K562 (cell line): Measurements from ENCODE around the gene MRI1. TPM values are rescaled to one million over a fixed set of nuclear protein-coding genes. Genes with fewer than 3 reads are reported as not detected.

Source experiments
- ATAC-seq: fragments of 200-7000 bp; cut with Tn5 transposase; 3 replicates; pipeline ENCODE4 v1.9.1; 2020; ENCODE audit warnings: moderate library complexity
- BruUV-seq: library from RNA; stranded (reverse); fragments of 400-500 nt; replicated peaks from 2 replicates; lab custom pipeline; 2021; lab: Mats Ljungman, UMichigan
- CTCF ChIA-PET: fragments of 300-600 bp; formaldehyde crosslinking; extraction: SDS; loops from one replicate; lab custom pipeline; 2021; ENCODE audit warnings: low intra/inter-chr PET ratio; lab: Yijun Ruan, JAX
- POLR2A ChIA-PET: fragments of 300-600, 350-650 bp; sonication (Branson Sonifier 250); formaldehyde crosslinking; extraction: SDS; loops from one replicate; lab custom pipeline; 2021; ENCODE audit warnings: antibody characterized with exemption, inconsistent platforms; lab: Yijun Ruan, JAX
- DNase-seq, 4 experiments: peaks; one replicate each; pipeline versions ENCODE4 v3.0.0 to v3.0.0-alpha.2; 2011 to 2018; ENCODE audit warnings: low spot score in 3 of 4, mixed read lengths in 3 of 4; ENCODE audit errors: extremely low read depth in 1 of 4
- FAIRE-seq: peaks from 2 replicates; lab custom pipeline; 2011; peaks lifted over from hg19 to GRCh38; lab: Jason Lieb, UNC
- H2AFZ ChIP-seq: 2 replicates; pipeline ENCODE4 v1.6.0; 2011; ENCODE audit warnings: low read depth, low read length, control low read depth, inconsistent platforms
- H3K27ac ChIP-seq: fragments of 200-600 bp; 3 replicates; pipeline ENCODE4 v1.8.0; 2011; ENCODE audit warnings: low read depth, mild to moderate bottlenecking, control low read depth, inconsistent platforms, low read length, moderate library complexity, mixed read lengths; ENCODE audit errors: extremely low read depth
- H3K27me3 ChIP-seq, 2 experiments: fragments of 300-600 bp in 1 of 2; 2 replicates in 1 of 2; 3 replicates in 1 of 2; pipeline versions ENCODE4 v1.6.0 to v1.8.0; 2011; ENCODE audit warnings: inconsistent platforms in 2 of 2, low read length in 2 of 2, mild to moderate bottlenecking in 1 of 2, mixed read lengths in 1 of 2, moderate library complexity in 1 of 2; ENCODE audit not compliant: control insufficient read depth in 2 of 2, insufficient read depth in 2 of 2
- H3K36me3 ChIP-seq: fragments of 300-600 bp; 3 replicates; pipeline ENCODE4 v1.8.0; 2011; ENCODE audit warnings: mild to moderate bottlenecking, low read length, inconsistent platforms; ENCODE audit not compliant: control insufficient read depth, insufficient read depth
- H3K4me1 ChIP-seq, 2 experiments: fragments of 200-600 bp in 1 of 2; replicated peaks in 1 of 2; 2 replicates in 1 of 2; 3 replicates in 1 of 2; pipeline versions ENCODE4 v1.5.1 to v1.8.0; 2011; ENCODE audit warnings: inconsistent platforms in 2 of 2, low read length in 2 of 2, mild to moderate bottlenecking in 1 of 2, mixed read lengths in 1 of 2, moderate library complexity in 1 of 2; ENCODE audit not compliant: control insufficient read depth in 2 of 2, insufficient read depth in 2 of 2
- H3K4me2 ChIP-seq: 2 replicates; pipeline ENCODE4 v1.6.1; 2011; ENCODE audit warnings: low read length, control low read depth, inconsistent platforms, mixed read lengths; ENCODE audit not compliant: insufficient read depth
- H3K4me3 ChIP-seq: fragments of 200-600 bp; sonication (generic), shearing (Covaris generic); 2 replicates; pipeline ENCODE4 v1.5.1; 2016; ENCODE audit warnings: control low read depth, inconsistent platforms
- H3K79me2 ChIP-seq: fragments of 200-600 bp; 3 replicates; pipeline ENCODE4 v1.8.0; 2011; ENCODE audit warnings: low read length, inconsistent platforms; ENCODE audit not compliant: control insufficient read depth, insufficient read depth
- H3K9ac ChIP-seq, 2 experiments: 2 replicates each; pipeline versions ENCODE4 v1.6.0 to v1.6.1; 2011; ENCODE audit warnings: low read depth in 2 of 2, low read length in 2 of 2, control low read depth in 1 of 2, inconsistent platforms in 1 of 2, mild to moderate bottlenecking in 1 of 2, mixed read lengths in 1 of 2; ENCODE audit not compliant: insufficient read depth in 1 of 2
- H3K9me1 ChIP-seq: one replicate; pipeline ENCODE4 v1.6.0; 2011; ENCODE audit warnings: inconsistent platforms, mild to moderate bottlenecking, low read length, moderate library complexity; ENCODE audit not compliant: control insufficient read depth, insufficient read depth
- H3K9me3 ChIP-seq: replicated peaks from 2 replicates; pipeline ENCODE4 v1.5.1; 2011; ENCODE audit warnings: low read depth, low read length, inconsistent platforms; ENCODE audit not compliant: control insufficient read depth, insufficient read depth
- H4K20me1 ChIP-seq: replicated peaks from 2 replicates; pipeline ENCODE4 v1.6.1; 2011; ENCODE audit warnings: low read length, inconsistent platforms, mixed read lengths; ENCODE audit not compliant: control insufficient read depth, insufficient read depth
- CC2D1A ChIP-seq: fragments of 450-650 bp; IDR thresholded peaks from 2 replicates; pipeline ENCODE4 v1.6.1; 2017; ENCODE audit warnings: mild to moderate bottlenecking
- HEY1 ChIP-seq: fragments of 250-450 bp; sonication (Bioruptor Pico); IDR thresholded peaks from 2 replicates; pipeline ENCODE4 v1.5.0; 2020; ENCODE audit warnings: mild to moderate bottlenecking, moderate library complexity, borderline replicate concordance
- PHB2 ChIP-seq: fragments of 450-650 bp; IDR thresholded peaks from 2 replicates; pipeline ENCODE4 v1.6.1; 2017; ENCODE audit warnings: low read depth
- PRPF4 ChIP-seq: fragments of 200-400 bp; formaldehyde crosslinking; IDR thresholded peaks from one replicate; pipeline ENCODE4 v1.6.1; 2017; ENCODE audit warnings: low read length, low read depth, mild to moderate bottlenecking; ENCODE audit not compliant: insufficient read depth, poor library complexity, severe bottlenecking
- SMAD4 ChIP-seq: fragments of 250-450 bp; sonication (Bioruptor Pico); conservative IDR thresholded peaks from 2 replicates; pipeline ENCODE4 v1.8.0; 2021; ENCODE audit warnings: inconsistent platforms, mild to moderate bottlenecking, moderate library complexity
- TARDBP ChIP-seq: fragments of 450-650 bp; IDR thresholded peaks from 2 replicates; pipeline ENCODE4 v1.6.1; 2016
- TEAD1 ChIP-seq, 2 experiments: fragments of 450-650 bp in 1 of 2; sonication (generic) in 1 of 2; formaldehyde crosslinking; IDR thresholded peaks; 2 replicates each; pipeline versions ENCODE4 v1.4.0 to v1.8.0; 2020 to 2022; ENCODE audit warnings: mild to moderate bottlenecking in 2 of 2, missing genetic modification reagents in 1 of 2
- TFAM ChIP-seq: fragments of 250-450 bp; sonication (Bioruptor Pico); conservative IDR thresholded peaks from 2 replicates; pipeline ENCODE4 v1.5.0; 2021; ENCODE audit warnings: mild to moderate bottlenecking, moderate library complexity
- TOE1 ChIP-seq, 2 experiments: fragments of 450-650 bp in 1 of 2; sonication (generic) in 1 of 2; formaldehyde crosslinking in 1 of 2; IDR thresholded peaks; 2 replicates each; pipeline versions ENCODE4 v1.7.1 to v1.8.0; 2016 to 2022; ENCODE audit warnings: borderline replicate concordance in 2 of 2, mild to moderate bottlenecking in 2 of 2, antibody characterized with exemption in 1 of 2, inconsistent platforms in 1 of 2, low read depth in 1 of 2, missing genetic modification reagents in 1 of 2, moderate library complexity in 1 of 2
- ZNF121 ChIP-seq: sonication (generic); formaldehyde crosslinking; conservative IDR thresholded peaks from 2 replicates; pipeline ENCODE4 v1.8.0; 2022; ENCODE audit warnings: missing genetic modification reagents
- ZNF408 ChIP-seq: fragments of 250-450 bp; sonication (Bioruptor Pico); IDR thresholded peaks from 2 replicates; pipeline ENCODE4 v1.4.0; 2020; ENCODE audit warnings: low read depth, mild to moderate bottlenecking, moderate library complexity
- ZNF592 ChIP-seq: fragments of 450-650 bp; IDR thresholded peaks from 2 replicates; pipeline ENCODE4 v1.6.1; 2017; ENCODE audit warnings: antibody characterized with exemption, mild to moderate bottlenecking
- WGBS: fragments of 100-300 bp; shearing (Covaris generic); methylation state at CpG from one replicate; pipeline ENCODE4 v1.1.6; 2016; ENCODE audit warnings: low coverage, mixed read lengths; ENCODE audit not compliant: insufficient coverage; ENCODE audit errors: missing lambda C conversion rate; 5-methylcytosine and 5-hydroxymethylcytosine counted together
- in situ Hi-C: fragments of 300-500 bp; cut with MboI; formaldehyde crosslinking; loops from 4 replicates; pipeline ENCODE4 v1.15.0; 2018; ENCODE audit warnings: inconsistent platforms, mixed read lengths
- intact Hi-C: fragments of 100-400 bp; cut with micrococcal nuclease; formaldehyde crosslinking; loops from 2 replicates; pipeline ENCODE4 v1.14.2; 2022
- polyA plus RNA-seq, 8 experiments: library from polyadenylated mRNA; depleted of rRNA in 4 of 8; stranded (reverse) in 5 of 8; unstranded in 3 of 8; fragments of >200 nt; fragmentation: Nextera tagmentation in 2 of 8; fragmentation: Illumina TruSeq in 1 of 8; extraction: Ambion mirVana in 2 of 8; extraction: Trizol in 1 of 8; gene quantifications; 2 replicates each; pipeline versions ENCODE4 v1.2.1 to v1.2.3, GENCODE V29; 2011 to 2014; ENCODE audit warnings: inconsistent platforms in 1 of 8, missing spikeins in 1 of 8
- total RNA-seq, 7 experiments: library from RNA; depleted of rRNA in 6 of 7; stranded (reverse); fragments of >200 nt in 6 of 7; fragmentation: Illumina TruSeq in 2 of 7; extraction: Trizol in 2 of 7; gene quantifications; 2 replicates each; pipeline versions ENCODE4 v1.2.1 to v1.2.3, GENCODE V29; 2011 to 2021; ENCODE audit warnings: low replicate concordance in 1 of 7

The MRI1 gene
- total and polyA plus RNA-seq, 9 of the 15 experiments (the other 6 are each of a cell fraction or from before 2014, with no cell fraction given) = 5.5 to 57.4 (median 28.2) TPM

- ATAC-seq (no peak), DNase-seq (no peak), FAIRE-seq (no peak)
- ChIA-PET POLR2A (interaction anchor here (0.8 to 1.9 kb wide), 4 partner anchors 15 to 181 kb away, joined by 3 to 18 read pairs (median 6); a partner anchor contains a TSS), CTCF (no interaction called here)
- in situ Hi-C loops (no loop called here), intact Hi-C loops (no loop called here)
- peak overlapping the region; percentile 95 for H3K4me2 ChIP-seq
- peak overlapping the region; percentile 96; the same call in 1 of the 2 replicates for H2AFZ ChIP-seq
- peak overlapping the region; percentile 61 for H3K4me3 ChIP-seq
- no peaks in the 10 kb centered on the region for H3K36me3 ChIP-seq
- BruUV-seq = no TSS peak
- H3K27ac ChIP-seq = no peak overlapping the region
- peak overlapping the region; percentile 89 to 90; a peak in 3 of 4 replicates for H3K9ac ChIP-seq
- H3K4me1 ChIP-seq = peaks cover 11 to 13% of the 10 kb centered on the region in 2 experiments
- no peaks in the 10 kb centered on the region for H3K9me3 ChIP-seq
- TF ChIP-seq ZNF121 (CRISPR knock-in tag) (peak; percentile 91), HEY1 (CRISPR knock-in tag) (no peak)
- 62% methylated on average over 6 of the region's 8 CpGs for WGBS
- H3K9me1 ChIP-seq = no peaks in the 10 kb centered on the region
- H4K20me1 ChIP-seq = no peaks in the 10 kb centered on the region
- no peaks in the 10 kb centered on the region; the same call in 2 of the 3 replicates for H3K79me2 ChIP-seq
- no peaks in the 10 kb centered on the region for H3K27me3 ChIP-seq
Observed at GRCh38 chr19:13732337-13732736, 32.0 kb upstream of the MRI1 start.

GRCh38 chr19:13734751-13735150 is 29.6 kb upstream of the MRI1 start:
- Histone ChIP-seq H3K79me2 (no peaks in the 10 kb centered on the region; the same call in 2 of the 3 replicates), H3K4me1 (peaks cover 7 to 13% of the 10 kb centered on the region in 2 experiments), H3K27ac (no peak overlapping the region), H2AFZ (no peak overlapping the region), H3K9ac (no peak overlapping the region), H4K20me1 (no peaks in the 10 kb centered on the region), H3K4me2 (no peak overlapping the region), H3K9me1 (no peaks in the 10 kb centered on the region), H3K27me3 (no peaks in the 10 kb centered on the region), H3K36me3 (no peaks in the 10 kb centered on the region), H3K4me3 (no peak overlapping the region), H3K9me3 (no peaks in the 10 kb centered on the region)
- in situ Hi-C loops (no loop called here), intact Hi-C loops (no loop called here)
- DNase-seq (no peak), FAIRE-seq (no peak), ATAC-seq (no peak)
- ChIA-PET POLR2A (interaction anchor here (0.5 kb wide), 1 partner anchor 49 kb away, joined by 3 read pairs; no protein-coding TSS in a partner anchor), CTCF (no interaction called here)
- no TSS peak for BruUV-seq
- WGBS = 81% methylated on average over 2 of the region's 2 CpGs
- TF ChIP-seq ZNF592 (no peak), TARDBP (no peak), SMAD4 (no peak), TFAM (no peak), CC2D1A (no peak), TEAD1 (CRISPR knock-in tag; IDR thresholded peaks at IDR 0.05) (no peak), TOE1 (IDR thresholded peaks at IDR 0.05; ENCODE audit: borderline replicate concordance) (no peak), TOE1 (CRISPR knock-in tag; IDR thresholded peaks at IDR 0.05; ENCODE audit: borderline replicate concordance, low read depth) (no peak), PRPF4 (no peak), ZNF408 (CRISPR knock-in tag) (no peak), PHB2 (no peak)
